ENCODE measurements around the gene RBM19. TPM values are rescaled to one million over a fixed set of nuclear protein-coding genes. Genes with fewer than 3 reads are reported as not detected.

Gene RBM19
- total RNA-seq, 8 experiments from 2014 or later: 9.0 to 51.7 (median 20.2) TPM

GRCh38 chr12:113877607-113878006 is 88.5 kb downstream of the RBM19 start:
- Histone ChIP-seq H3K4me1 (replicated peaks in 1 of 2) (peaks cover 37 to 45% of the 10 kb centered on the region in 2 donors), H3K27ac (no peak overlapping the region), H3K4me3 (no peak overlapping the region)
- in situ Hi-C loops (cut with MboI; ENCODE audit: low pct_unique_long_range_greater_than_20kb in 2 of 9, low sequenced_read_pairs in 9 of 9, unreplicated experiment in 9 of 9): no loop called here
- WGBS, 10 experiments: 92 to 100% (median 95%) methylated on average over 1 to 4 of the region's 5 CpGs; no CpG with 5 or more reads in 3 of the 10 experiments
- ATAC-seq (replicated peaks in 6 of 8): no peak

GRCh38 chr12:113876160-113876559 is 90.0 kb downstream of the RBM19 start:
- Histone ChIP-seq H3K4me3 (no peak overlapping the region), H3K4me1 (replicated peaks in 1 of 2) (peaks cover 34 to 39% of the 10 kb centered on the region in 2 donors), H3K27ac (peak overlapping the region in 1 of 2 donors; percentile 74)
- 60 to 100% (median 100%) methylated on average over 1 to 2 of the region's 2 CpGs; no CpG with 5 or more reads in 6 of the 10 experiments for WGBS, 10 experiments
- in situ Hi-C loops (cut with MboI; ENCODE audit: low pct_unique_long_range_greater_than_20kb in 2 of 9, low sequenced_read_pairs in 9 of 9, unreplicated experiment in 9 of 9): no loop called here
- no peak for ATAC-seq (replicated peaks in 6 of 8)

- Histone ChIP-seq H3K27ac (peak overlapping the region in 1 of 2 donors; percentile 74), H3K4me3 (no peak overlapping the region), H3K4me1 (replicated peaks in 1 of 2) (peaks cover 29 to 34% of the 10 kb centered on the region in 2 donors)
- in situ Hi-C loops (cut with MboI; ENCODE audit: low pct_unique_long_range_greater_than_20kb in 2 of 9, low sequenced_read_pairs in 9 of 9, unreplicated experiment in 9 of 9): no loop called here
- peak in 5 of 8 experiments; percentile 71 to 82 (median 81) for ATAC-seq (replicated peaks in 6 of 8)
- 20 to 95% (median 33%) methylated on average over 1 to 7 of the region's 10 CpGs; no CpG with 5 or more reads in 3 of the 10 experiments for WGBS, 10 experiments
Measured at GRCh38 chr12:113875691-113876090, 90.4 kb downstream of the RBM19 start.

- WGBS, 10 experiments: 14 to 94% (median 80%) methylated on average over 1 to 17 of the region's 18 CpGs
- ATAC-seq (replicated peaks in 6 of 8): peak in 5 of 8 experiments; percentile 49 to 71 (median 69)
- peak overlapping the region; percentile 17 to 74 for H3K27ac ChIP-seq
- no peak overlapping the region for H3K4me3 ChIP-seq
- H3K4me1 ChIP-seq (replicated peaks in 1 of 2): peaks cover 24 to 29% of the 10 kb centered on the region in 2 donors
- in situ Hi-C loops (cut with MboI; ENCODE audit: low pct_unique_long_range_greater_than_20kb in 2 of 9, low sequenced_read_pairs in 9 of 9, unreplicated experiment in 9 of 9): no loop called here
Measured at GRCh38 chr12:113874999-113875561, 91.0 kb downstream of the RBM19 start.

- Histone ChIP-seq H3K4me1 (replicated peaks in 1 of 2) (peaks cover 25 to 35% of the 10 kb centered on the region in 2 donors), H3K27ac (no peak overlapping the region), H3K4me3 (no peak overlapping the region)
- no peak for ATAC-seq (replicated peaks in 6 of 8)
- in situ Hi-C loops (cut with MboI; ENCODE audit: low pct_unique_long_range_greater_than_20kb in 2 of 9, low sequenced_read_pairs in 9 of 9, unreplicated experiment in 9 of 9): no loop called here
- 83 to 100% (median 100%) methylated on average over 1 to 6 of the region's 11 CpGs; no CpG with 5 or more reads in 1 of the 10 experiments for WGBS, 10 experiments
Measured at GRCh38 chr12:113874326-113874725, 91.8 kb downstream of the RBM19 start.

GRCh38 chr12:113873740-113874139 is 92.4 kb downstream of the RBM19 start:
- H3K27ac ChIP-seq: no peak overlapping the region
- 67 to 100% (median 86%) methylated on average over 1 to 6 of the region's 8 CpGs; no CpG with 5 or more reads in 3 of the 10 experiments for WGBS, 10 experiments
- H3K4me1 ChIP-seq (replicated peaks in 1 of 2): peaks cover 25 to 35% of the 10 kb centered on the region in 2 donors
- no peak overlapping the region for H3K4me3 ChIP-seq
- in situ Hi-C loops (cut with MboI; ENCODE audit: low pct_unique_long_range_greater_than_20kb in 2 of 9, low sequenced_read_pairs in 9 of 9, unreplicated experiment in 9 of 9): no loop called here
- peak in 2 of 8 experiments; percentile 21 to 67 for ATAC-seq (replicated peaks in 6 of 8)

GRCh38 chr12:113870890-113871289 is 95.2 kb downstream of the RBM19 start:
- no peak for ATAC-seq (replicated peaks in 6 of 8)
- no peak overlapping the region for H3K27ac ChIP-seq
- WGBS, 10 experiments: 83 to 100% (median 100%) methylated on average over 1 to 2 of the region's 2 CpGs; no CpG with 5 or more reads in 1 of the 10 experiments
- no peak overlapping the region for H3K4me3 ChIP-seq
- peaks cover 28 to 35% of the 10 kb centered on the region in 2 donors for H3K4me1 ChIP-seq (replicated peaks in 1 of 2)
- in situ Hi-C loops (cut with MboI; ENCODE audit: low pct_unique_long_range_greater_than_20kb in 2 of 9, low sequenced_read_pairs in 9 of 9, unreplicated experiment in 9 of 9): no loop called here

- Histone ChIP-seq H3K27ac (no peak overlapping the region), H3K4me1 (replicated peaks in 1 of 2) (peaks cover 25 to 31% of the 10 kb centered on the region in 2 donors), H3K4me3 (no peak overlapping the region)
- in situ Hi-C loops (cut with MboI; ENCODE audit: low pct_unique_long_range_greater_than_20kb in 2 of 9, low sequenced_read_pairs in 9 of 9, unreplicated experiment in 9 of 9): no loop called here
- 58 to 100% (median 88%) methylated on average over 1 to 5 of the region's 8 CpGs; no CpG with 5 or more reads in 7 of the 10 experiments for WGBS, 10 experiments
- ATAC-seq (replicated peaks in 6 of 8): peak in 5 of 8 experiments; percentile 39 to 68 (median 64)
Measured at GRCh38 chr12:113870035-113870434, 96.1 kb downstream of the RBM19 start.

- Histone ChIP-seq H3K4me3 (no peak overlapping the region), H3K27ac (no peak overlapping the region), H3K4me1 (replicated peaks in 1 of 2) (peaks cover 19 to 21% of the 10 kb centered on the region in 2 donors)
- ATAC-seq (replicated peaks in 6 of 8): no peak
- in situ Hi-C loops (cut with MboI; ENCODE audit: low pct_unique_long_range_greater_than_20kb in 2 of 9, low sequenced_read_pairs in 9 of 9, unreplicated experiment in 9 of 9): no loop called here
- 80 to 100% (median 96%) methylated on average over 1 to 3 of the region's 3 CpGs; no CpG with 5 or more reads in 2 of the 10 experiments for WGBS, 10 experiments
Measured at GRCh38 chr12:113868365-113868764, 97.8 kb downstream of the RBM19 start.

- Histone ChIP-seq H3K27ac (no peak overlapping the region), H3K4me1 (replicated peaks in 1 of 2) (peaks cover 30 to 32% of the 10 kb centered on the region in 2 donors), H3K4me3 (no peak overlapping the region)
- 77 to 100% (median 82%) methylated on average over 1 to 6 of the region's 6 CpGs; no CpG with 5 or more reads in 4 of the 10 experiments for WGBS, 10 experiments
- in situ Hi-C loops (cut with MboI; ENCODE audit: low pct_unique_long_range_greater_than_20kb in 2 of 9, low sequenced_read_pairs in 9 of 9, unreplicated experiment in 9 of 9): no loop called here
- peak in 1 of 8 experiments; percentile 48 for ATAC-seq (replicated peaks in 6 of 8)
Measured at GRCh38 chr12:113867258-113867657, 98.9 kb downstream of the RBM19 start.

GRCh38 chr12:113866496-113866895 is 99.6 kb downstream of the RBM19 start:
- in situ Hi-C loops (cut with MboI; ENCODE audit: low pct_unique_long_range_greater_than_20kb in 2 of 9, low sequenced_read_pairs in 9 of 9, unreplicated experiment in 9 of 9): no loop called here
- H3K4me3 ChIP-seq: no peak overlapping the region
- peaks cover 38 to 39% of the 10 kb centered on the region in 2 donors for H3K4me1 ChIP-seq (replicated peaks in 1 of 2)
- ATAC-seq (replicated peaks in 6 of 8): no peak
- H3K27ac ChIP-seq: no peak overlapping the region
- 80 to 100% (median 100%) methylated on average over 1 of the region's 1 CpG; no CpG with 5 or more reads in 5 of the 10 experiments for WGBS, 10 experiments

- peaks cover 62% of the 10 kb centered on the region in 2 donors for H3K4me1 ChIP-seq (replicated peaks in 1 of 2)
- peak overlapping the region; percentile 43 to 54 for H3K27ac ChIP-seq
- WGBS, 10 experiments: 43 to 86% (median 75%) methylated on average over 1 to 2 of the region's 2 CpGs; no CpG with 5 or more reads in 5 of the 10 experiments
- peak in 1 of 8 experiments; percentile 11 for ATAC-seq (replicated peaks in 6 of 8)
- H3K4me3 ChIP-seq: no peak overlapping the region
- in situ Hi-C loops (cut with MboI; ENCODE audit: low pct_unique_long_range_greater_than_20kb in 2 of 9, low sequenced_read_pairs in 9 of 9, unreplicated experiment in 9 of 9): no loop called here
Measured at GRCh38 chr12:113863455-113863845, 102.7 kb downstream of the RBM19 start.

- Histone ChIP-seq H3K4me1 (replicated peaks in 1 of 2) (peaks cover 67 to 69% of the 10 kb centered on the region in 2 donors), H3K27ac (peak overlapping the region; percentile 43 to 54), H3K4me3 (no peak overlapping the region)
- in situ Hi-C loops (cut with MboI; ENCODE audit: low pct_unique_long_range_greater_than_20kb in 2 of 9, low sequenced_read_pairs in 9 of 9, unreplicated experiment in 9 of 9): no loop called here
- WGBS, 10 experiments: 27 to 100% (median 87%) methylated on average over 1 to 9 of the region's 18 CpGs; no CpG with 5 or more reads in 7 of the 10 experiments
- ATAC-seq (replicated peaks in 6 of 8): peak; percentile 30 to 87 (median 82)
Measured at GRCh38 chr12:113862590-113863454, 103.3 kb downstream of the RBM19 start.

Data from motor neuron (in vitro differentiated cells).